Activated CD4-positive, alpha-beta T cell treated with anti-CD3 and anti-CD28 coated beads, Interleukin-2, amount 50 U/mL, for 4 hours (primary cell): ENCODE data around the gene TTC7B.

Source experiments
- DNase-seq, 2 experiments: peaks; one replicate each; pipeline ENCODE4 v3.0.0-alpha.2; 2020

The TTC7B gene

GRCh38 chr14:90664911-90665310, 151.3 kb downstream of the TTC7B start:
- DNase-seq = no peak

DNA sequence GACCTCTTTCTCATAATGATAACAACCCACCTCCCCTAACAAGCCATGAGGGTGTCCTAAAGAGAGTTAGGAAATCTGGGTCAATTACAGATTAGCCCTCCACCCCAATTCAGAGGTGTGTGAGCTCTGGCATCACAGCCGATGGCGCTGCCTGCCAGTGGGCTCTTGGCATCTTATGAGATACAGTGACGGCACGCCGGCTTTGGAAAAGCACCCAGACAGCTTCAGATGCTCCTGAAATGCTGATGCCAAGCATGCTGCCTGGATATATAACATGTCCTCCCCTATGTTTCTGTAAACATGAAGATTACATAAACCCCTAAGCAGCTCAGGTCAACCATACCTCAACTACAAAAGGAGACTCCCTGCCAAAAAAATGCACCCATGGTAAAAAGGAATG, 152.6 kb downstream of the TTC7B start:
- DNase-seq = no peak

DNA sequence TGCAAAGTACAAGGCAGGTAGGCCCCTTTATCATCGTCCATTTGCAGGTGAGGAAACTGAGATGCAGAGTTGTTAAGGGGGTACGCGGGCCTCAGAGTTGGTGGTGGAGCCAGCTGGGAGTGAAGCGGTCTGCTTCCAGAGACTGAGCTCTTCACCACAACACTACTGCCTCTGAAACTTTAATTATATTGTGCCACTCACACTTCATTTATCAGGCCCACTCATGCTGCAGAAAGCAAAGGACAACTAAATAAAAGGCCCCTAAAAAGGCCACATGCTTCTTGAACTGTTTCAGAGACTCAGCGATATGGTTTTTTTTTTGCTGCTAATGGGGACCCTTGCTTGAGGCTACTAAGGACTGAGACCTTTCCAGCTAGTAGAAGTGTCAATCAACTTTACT, 153.1 kb downstream of the TTC7B start:
- DNase-seq = no peak

DNA sequence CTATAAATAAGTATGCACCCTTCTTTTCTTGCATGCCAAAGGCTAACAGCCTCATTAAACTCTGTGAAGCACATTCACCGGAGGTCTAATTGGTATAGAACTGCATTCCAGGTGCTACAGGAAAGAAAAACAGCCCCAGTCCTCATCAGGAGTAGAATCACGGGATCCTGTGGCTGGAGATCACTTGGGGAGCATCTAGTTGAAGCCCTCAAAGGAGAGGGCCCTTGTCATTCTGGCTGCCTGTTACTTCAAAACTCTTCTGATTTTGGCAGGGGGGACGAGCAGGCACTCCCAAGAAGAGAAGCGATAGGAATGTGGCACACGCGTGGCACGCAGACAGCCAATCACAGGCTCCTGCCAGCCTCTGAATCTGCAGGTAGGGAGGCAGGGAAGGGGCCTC, 154.4 kb downstream of the TTC7B start:
- DNase-seq = no peak

- DNase-seq = no peak
Observed at GRCh38 chr14:90660865-90661570, 155.2 kb downstream of the TTC7B start.

DNA sequence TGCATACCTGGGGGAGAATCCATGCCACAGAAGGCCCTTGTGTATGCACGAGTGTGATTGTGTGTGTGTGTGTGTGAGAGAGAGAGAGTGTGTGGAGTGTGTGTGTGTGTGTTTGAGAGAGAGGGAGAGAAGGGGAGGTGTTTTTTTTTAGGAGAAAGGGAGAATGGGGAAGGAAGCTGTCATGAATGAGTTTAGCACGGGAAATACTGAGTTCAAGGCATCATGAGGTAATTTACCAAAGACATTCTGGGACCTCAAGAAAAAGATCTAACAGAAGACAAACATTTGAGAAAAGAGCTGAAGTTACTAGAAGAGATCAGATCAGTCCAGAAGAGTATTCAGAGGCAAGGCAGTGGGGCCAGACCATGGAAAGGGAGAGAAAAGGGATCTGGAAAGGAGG, 157.1 kb downstream of the TTC7B start:
- no peak for DNase-seq

DNA sequence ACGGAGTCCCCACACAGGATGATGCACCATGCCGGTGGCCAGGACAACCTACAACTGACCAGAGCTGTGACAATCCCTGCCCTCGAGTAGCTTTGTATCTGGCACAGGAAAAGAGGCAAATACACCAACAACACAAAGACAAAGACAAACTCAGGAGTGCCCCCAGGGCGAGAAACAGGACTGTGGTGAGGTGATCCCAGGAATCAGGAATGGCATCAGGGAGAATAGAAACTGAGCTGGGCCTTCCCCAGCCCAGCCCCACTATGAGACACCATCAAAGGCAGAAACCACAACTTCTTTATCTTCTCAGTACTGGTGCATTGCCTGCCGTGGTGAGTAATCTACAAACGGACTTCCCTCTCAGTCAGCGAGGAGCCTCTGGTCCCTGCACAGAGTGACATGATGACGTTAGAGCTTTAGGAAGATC, 157.7 kb downstream of the TTC7B start:
- no peak for DNase-seq

- no peak for DNase-seq
Observed at GRCh38 chr14:90656973-90657372, 159.3 kb downstream of the TTC7B start.

GRCh38 chr14:90655829-90656228, 160.4 kb downstream of the TTC7B start:
- DNase-seq = no peak

DNA sequence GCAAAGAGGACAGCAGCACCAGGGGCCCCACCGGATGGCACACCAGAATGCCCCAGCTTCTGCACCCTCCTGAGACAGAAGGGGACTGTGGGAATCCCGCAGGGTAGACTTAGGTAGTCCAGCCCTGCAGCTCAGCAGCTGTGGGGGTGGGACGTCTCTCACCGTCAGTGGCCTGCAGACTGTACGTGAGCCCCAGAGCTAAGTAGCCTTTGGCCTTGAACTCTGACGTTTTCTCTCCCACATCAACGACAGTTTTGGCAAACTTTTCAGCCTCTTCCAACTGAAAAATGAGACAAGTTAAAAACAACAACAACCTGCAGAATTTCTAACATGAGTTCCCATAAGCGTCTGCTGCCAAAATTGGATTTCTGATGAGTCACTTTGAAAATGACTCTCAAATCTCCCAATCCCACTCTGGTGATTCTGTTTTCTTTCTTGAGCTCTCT, 161.4 kb downstream of the TTC7B start:
- no peak for DNase-seq

DNA sequence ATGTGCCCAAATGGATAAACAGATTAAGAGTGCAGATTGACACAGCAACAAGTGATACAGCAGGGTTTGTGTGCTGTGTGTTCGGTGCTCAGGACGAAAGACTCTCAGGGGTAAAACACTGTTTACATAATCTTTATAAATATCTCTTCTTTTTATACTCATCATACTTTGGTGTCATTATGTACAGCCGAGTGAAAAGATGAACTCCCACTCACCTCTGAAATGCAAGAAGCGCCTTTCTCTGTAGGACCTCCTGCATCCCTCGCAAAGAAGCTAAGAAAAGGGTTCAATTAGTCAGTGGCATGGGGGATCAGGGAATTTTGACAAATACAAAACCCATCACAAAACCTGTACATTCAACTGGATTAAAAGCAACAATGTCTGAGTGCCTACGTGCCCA, 163.6 kb downstream of the TTC7B start:
- no peak for DNase-seq

- no peak for DNase-seq
Observed at GRCh38 chr14:90651976-90652560, 164.2 kb downstream of the TTC7B start.

DNA sequence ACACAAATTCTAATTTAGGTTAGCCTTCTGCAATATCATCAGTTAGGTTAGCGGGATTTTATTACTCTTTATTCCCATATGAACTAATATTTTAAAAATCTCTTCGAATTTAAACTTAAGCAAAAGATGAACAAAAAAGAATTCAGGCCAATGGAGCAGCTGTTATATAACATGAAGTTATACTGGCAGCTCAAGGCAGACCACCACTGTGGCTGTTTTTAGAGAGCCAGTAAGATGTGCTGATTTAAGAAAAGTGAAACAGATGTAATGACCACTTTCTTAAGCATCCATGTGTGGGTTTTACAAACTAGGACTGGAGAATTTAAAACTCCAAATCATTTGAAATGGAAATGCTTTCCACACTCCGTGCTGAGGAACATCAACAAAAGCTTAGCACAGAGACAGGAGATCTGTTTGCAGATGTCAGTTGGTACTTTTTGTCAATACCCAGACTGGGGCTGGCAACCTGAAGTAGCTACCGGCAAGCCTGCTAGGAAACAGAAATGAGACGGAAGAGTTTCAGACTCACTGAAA, 164.9 kb downstream of the TTC7B start:
- no peak for DNase-seq

DNA sequence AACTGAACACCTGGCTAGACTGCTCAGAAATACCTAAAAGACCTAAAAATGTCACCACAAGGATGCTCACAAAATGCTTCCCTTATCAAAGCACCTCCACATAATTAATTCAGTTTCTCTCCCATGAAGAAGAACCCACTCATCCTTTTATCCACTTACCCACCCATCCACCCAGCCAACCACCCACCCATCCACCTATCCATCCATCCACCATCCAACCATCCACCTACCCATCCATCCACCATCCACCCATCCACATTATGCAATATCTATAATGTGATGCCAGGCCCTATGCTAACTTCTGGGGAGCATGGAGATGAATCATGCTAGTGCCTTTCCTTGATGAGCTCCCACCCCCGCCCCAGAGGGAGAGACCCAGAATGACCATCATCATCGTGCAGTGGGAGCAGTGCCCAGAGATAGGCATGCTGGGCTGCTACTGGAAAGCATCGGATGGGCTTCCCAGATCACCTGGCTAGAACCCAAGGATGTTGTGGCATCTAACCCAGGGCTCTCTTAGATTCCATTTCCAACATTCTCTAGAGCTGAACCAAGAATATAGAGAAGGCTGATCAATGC, 166.6 kb downstream of the TTC7B start:
- no peak for DNase-seq

DNA sequence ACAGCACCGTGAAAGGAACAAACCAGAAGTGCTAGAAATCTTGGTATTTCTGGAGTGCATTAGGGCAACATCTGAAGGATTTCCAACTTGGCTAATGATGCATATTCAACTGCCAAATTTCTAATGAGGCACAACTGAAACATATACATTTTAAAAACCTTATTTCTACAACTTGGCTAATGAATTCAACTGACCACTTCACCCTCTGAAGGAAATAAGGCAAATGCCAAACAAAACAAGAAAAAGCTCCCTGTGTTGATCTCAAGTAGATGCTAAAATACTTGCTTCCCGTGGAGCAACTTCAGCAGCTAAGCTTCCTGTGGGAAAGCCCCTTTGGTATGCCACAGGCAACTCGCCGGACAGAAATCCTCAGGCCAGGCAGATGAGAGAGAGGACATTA, 167.1 kb downstream of the TTC7B start:
- no peak for DNase-seq

GRCh38 chr14:90648421-90648820, 167.8 kb downstream of the TTC7B start:
- no peak for DNase-seq

DNA sequence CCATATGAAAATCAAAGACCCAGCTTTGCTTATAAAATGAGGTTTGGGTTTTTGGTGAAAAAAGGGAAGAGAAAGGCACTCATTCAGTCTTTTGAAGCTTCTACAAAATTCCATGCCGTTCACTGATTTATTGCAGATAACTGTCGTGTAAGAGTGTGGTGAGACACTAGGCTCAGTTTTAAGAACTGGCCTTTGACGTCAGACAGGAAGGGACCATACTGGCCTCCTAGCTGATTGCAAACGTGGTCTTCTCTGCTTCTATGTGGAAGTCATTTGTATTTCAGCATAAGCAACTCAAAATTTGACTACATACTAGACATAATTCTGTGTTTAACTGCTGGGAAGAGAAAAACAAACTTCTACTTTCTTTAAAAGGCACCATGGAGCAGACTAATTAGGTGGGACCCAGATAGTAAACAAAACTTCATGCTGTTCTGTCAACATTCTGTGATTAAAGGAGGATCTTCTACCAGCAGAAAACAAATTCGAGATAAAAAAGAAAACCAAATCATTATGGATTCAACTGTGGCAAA, 168.7 kb downstream of the TTC7B start:
- no peak for DNase-seq

DNA sequence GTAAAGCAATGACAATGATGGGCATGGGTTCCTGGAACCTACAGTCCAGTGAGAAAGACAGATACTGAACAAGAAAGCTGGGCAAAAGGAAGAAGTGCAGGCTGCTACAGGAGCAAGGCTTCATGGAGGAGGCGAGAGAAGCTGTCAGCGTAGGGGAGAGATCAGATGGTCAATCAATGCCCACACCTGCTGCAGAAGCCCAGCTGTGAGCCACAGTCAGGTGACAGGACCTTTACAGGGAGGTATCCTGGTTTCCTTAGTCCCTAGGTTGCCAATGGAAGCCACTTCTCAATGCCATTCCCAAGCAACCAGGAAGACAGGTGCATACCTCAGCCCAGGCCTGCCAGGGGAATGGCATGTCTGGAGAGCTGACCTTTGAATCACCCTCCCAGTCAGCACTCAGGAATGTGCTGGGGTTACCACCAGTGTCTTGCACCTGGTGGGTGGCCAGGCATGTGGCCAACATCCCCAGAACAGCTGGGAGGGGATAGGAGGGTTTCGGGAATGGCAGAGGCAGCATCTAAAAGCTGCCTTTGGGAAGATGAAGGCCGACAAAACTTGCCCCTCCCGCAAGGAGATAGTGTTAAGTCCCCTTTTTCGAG, 170.3 kb downstream of the TTC7B start:
- no peak for DNase-seq

- no peak for DNase-seq
Observed at GRCh38 chr14:90644882-90645281, 171.3 kb downstream of the TTC7B start.

DNA sequence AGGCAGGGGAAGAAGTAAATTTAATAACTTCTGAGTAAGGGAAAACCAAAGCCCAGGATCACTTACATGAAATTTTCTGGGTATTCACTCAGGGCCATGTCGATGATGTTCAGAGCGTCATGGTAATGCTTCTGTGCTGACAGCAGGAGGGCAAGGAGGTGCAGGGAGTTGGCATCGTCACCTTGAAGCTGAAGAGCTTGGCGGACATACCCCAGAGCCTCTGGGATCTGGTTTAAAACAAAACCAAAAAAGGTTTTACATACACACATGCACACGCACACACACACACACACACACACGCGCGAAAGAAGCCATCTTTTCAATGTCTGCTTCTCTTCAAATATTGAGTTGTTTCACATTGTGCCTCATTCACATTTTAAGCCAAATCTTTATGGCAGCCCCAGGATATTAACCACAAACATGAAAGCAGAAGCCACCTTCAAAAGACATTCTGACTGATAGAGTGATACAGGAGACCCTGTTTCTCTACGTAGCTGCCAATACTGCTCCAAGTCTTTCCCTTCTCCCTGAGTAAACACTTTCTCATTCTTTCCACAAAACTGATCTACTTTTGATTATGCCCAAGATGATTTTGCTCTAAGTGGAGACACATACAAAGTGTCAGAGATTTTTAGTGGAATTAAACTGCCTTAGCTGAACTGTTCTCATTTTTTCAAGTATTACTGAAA, 172.1 kb downstream of the TTC7B start:
- DNase-seq = no peak

DNA sequence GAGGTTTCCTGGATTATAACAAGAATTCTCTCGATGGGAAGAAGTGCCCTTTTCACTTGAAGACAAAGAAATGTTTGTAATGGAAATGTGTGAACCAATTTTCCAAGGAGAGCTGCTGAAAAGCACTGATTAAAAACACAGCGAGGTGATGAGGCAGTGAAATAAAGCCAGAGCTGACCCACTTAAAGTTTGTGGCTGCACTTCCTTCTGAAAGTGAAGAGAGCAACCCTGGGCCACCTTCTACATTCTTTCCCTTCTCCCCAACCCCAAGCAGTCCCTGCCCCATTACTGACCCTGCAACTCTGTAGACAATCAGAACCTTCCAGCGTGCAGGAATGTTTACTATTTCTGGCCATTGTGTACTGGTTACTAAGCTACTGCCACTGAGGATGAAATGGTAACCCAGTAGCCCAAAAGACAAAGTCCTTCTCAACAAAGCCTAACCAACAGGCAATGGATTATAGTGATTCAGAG, 173.9 kb downstream of the TTC7B start:
- DNase-seq = no peak

DNA sequence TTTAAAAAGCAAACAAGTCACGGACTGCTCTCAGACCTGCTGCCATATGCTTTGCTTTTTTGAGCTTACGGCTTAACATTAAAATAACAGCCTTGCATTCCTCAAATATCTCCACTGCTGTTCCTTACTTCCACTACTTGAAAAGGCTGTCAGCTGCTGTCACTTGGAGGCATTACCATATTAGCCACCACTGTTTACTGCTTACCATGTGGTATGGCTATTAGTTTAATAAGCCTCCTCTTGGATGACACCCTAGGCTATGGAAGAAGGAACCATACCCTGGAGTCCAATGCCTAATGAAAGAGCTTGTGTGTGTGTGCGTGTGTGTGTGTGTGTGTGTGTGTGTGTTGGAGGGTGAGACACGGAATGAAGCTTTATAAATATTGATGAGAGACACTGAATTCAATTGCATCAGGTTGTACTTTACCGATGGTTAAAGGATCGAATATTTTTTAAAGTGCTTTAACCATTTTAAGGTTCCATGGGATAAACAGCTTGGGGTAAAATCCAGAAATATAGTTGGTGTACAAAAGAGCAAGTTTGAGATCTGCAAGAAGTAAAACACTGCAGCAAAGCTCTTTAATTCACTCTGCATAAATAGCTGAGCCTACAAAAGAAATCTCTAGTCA, 174.5 kb downstream of the TTC7B start:
- DNase-seq = no peak
